IMR-90 (cell line): Measurements from ENCODE around the gene TBC1D22A. TPM values are rescaled to one million over a fixed set of nuclear protein-coding genes. Genes with fewer than 3 reads are reported as not detected.
"Not testable (repeated sequence)": the region's sequence is repeated elsewhere in the genome, so short reads cannot be mapped to it uniquely, and the experiment has no call there.

Experiments used
- ATAC-seq: fragments of 200-7000 bp; cut with Tn5 transposase; 2 replicates; pipeline ENCODE4 v1.9.1; 2020; ENCODE audit warnings: low read depth, mild to moderate bottlenecking, moderate library complexity
- BruUV-seq: library from RNA; stranded (reverse); fragments of 400-500 nt; replicated peaks from 2 replicates; lab custom pipeline; 2021; lab: Mats Ljungman, UMichigan
- CTCF ChIA-PET: fragments of 300-600 bp; formaldehyde crosslinking; extraction: SDS; loops from one replicate; lab custom pipeline; 2021; ENCODE audit warnings: antibody characterized with exemption; lab: Yijun Ruan, JAX
- POLR2A ChIA-PET: fragments of 300-600 bp; sonication (Branson Sonifier 250); formaldehyde crosslinking; loops from one replicate; lab custom pipeline; 2022; ENCODE audit warnings: antibody characterized with exemption; ENCODE audit not compliant: unreplicated experiment; lab: Charles Lee
- DNase-seq: peaks from one replicate; pipeline ENCODE4 v3.0.0; 2013
- H2AFZ ChIP-seq: replicated peaks from 2 replicates; pipeline ENCODE3; 2013; ENCODE audit warnings: low read length, mild to moderate bottlenecking; ENCODE audit not compliant: poor library complexity
- H2AK5ac ChIP-seq: 2 replicates; pipeline ENCODE4 v1.6.1; 2013; ENCODE audit warnings: low read depth, low read length, inconsistent platforms
- H2AK9ac ChIP-seq: replicated peaks from 2 replicates; pipeline ENCODE3; 2013; ENCODE audit warnings: mild to moderate bottlenecking, low read depth, low read length, moderate library complexity; ENCODE audit not compliant: poor library complexity
- H2BK120ac ChIP-seq: 2 replicates; pipeline ENCODE4 v1.6.1; 2013; ENCODE audit warnings: low read depth, low read length, inconsistent platforms
- H2BK15ac ChIP-seq: 3 replicates; pipeline ENCODE4 v1.6.1; 2013; ENCODE audit warnings: low read depth, low read length, inconsistent platforms
- H2BK20ac ChIP-seq: 2 replicates; pipeline ENCODE4 v1.6.1; 2013; ENCODE audit warnings: low read depth, mild to moderate bottlenecking, inconsistent platforms, low read length, moderate library complexity
- H2BK5ac ChIP-seq: 2 replicates; pipeline ENCODE4 v1.6.1; 2013; ENCODE audit warnings: mild to moderate bottlenecking, low read depth, low read length, inconsistent platforms; ENCODE audit not compliant: poor library complexity, severe bottlenecking
- H3K14ac ChIP-seq: replicated peaks from 2 replicates; pipeline ENCODE4 v1.6.1; 2013; ENCODE audit warnings: low read depth, low read length, inconsistent platforms
- H3K18ac ChIP-seq: 2 replicates; pipeline ENCODE4 v1.6.1; 2013; ENCODE audit warnings: low read depth, low read length, control low read depth
- H3K23ac ChIP-seq: 2 replicates; pipeline ENCODE4 v1.6.1; 2013; ENCODE audit warnings: low read depth, low read length, inconsistent platforms
- H3K27ac ChIP-seq: 2 replicates; pipeline ENCODE4 v1.5.1; 2013; ENCODE audit warnings: mild to moderate bottlenecking, control low read depth, low read length; ENCODE audit not compliant: insufficient read depth
- H3K27me3 ChIP-seq: 2 replicates; pipeline ENCODE4 v1.6.1; 2013; ENCODE audit warnings: low read length; ENCODE audit not compliant: control insufficient read depth, insufficient read depth
- H3K36me3 ChIP-seq: 2 replicates; pipeline ENCODE4 v1.6.1; 2013; ENCODE audit warnings: low read length, mixed read lengths; ENCODE audit not compliant: control insufficient read depth, insufficient read depth
- H3K4ac ChIP-seq: 2 replicates; pipeline ENCODE4 v1.6.1; 2013; ENCODE audit warnings: low read depth, low read length, inconsistent platforms
- H3K4me1 ChIP-seq: 2 replicates; pipeline ENCODE4 v1.6.1; 2013; ENCODE audit warnings: low read length, mixed read lengths; ENCODE audit not compliant: control insufficient read depth, insufficient read depth
- H3K4me2 ChIP-seq: 2 replicates; pipeline ENCODE4 v1.6.1; 2013; ENCODE audit warnings: low read depth, mild to moderate bottlenecking, control low read depth, low read length, moderate library complexity
- H3K4me3 ChIP-seq: 2 replicates; pipeline ENCODE4 v1.5.1; 2013; ENCODE audit warnings: low read depth, mild to moderate bottlenecking, control low read depth, low read length, moderate library complexity; ENCODE audit not compliant: insufficient read depth
- H3K56ac ChIP-seq: 2 replicates; pipeline ENCODE4 v1.6.1; 2013; ENCODE audit warnings: low read length, inconsistent platforms; ENCODE audit not compliant: insufficient read depth; ENCODE audit errors: extremely low read depth
- H3K79me1 ChIP-seq, 2 experiments: 2 replicates each; pipeline ENCODE4 v1.6.1; 2013; ENCODE audit warnings: low read length in 2 of 2, inconsistent platforms in 1 of 2, low read depth in 1 of 2
- H3K9ac ChIP-seq: 2 replicates; pipeline ENCODE4 v1.6.1; 2013; ENCODE audit warnings: low read depth, low read length, control low read depth
- H3K9me1 ChIP-seq: 2 replicates; pipeline ENCODE4 v1.6.1; 2013; ENCODE audit warnings: low read length, inconsistent platforms; ENCODE audit not compliant: insufficient read depth
- H3K9me3 ChIP-seq: 2 replicates; pipeline ENCODE4 v1.6.1; 2013; ENCODE audit warnings: low read length; ENCODE audit not compliant: control insufficient read depth, insufficient read depth
- H4K20me1 ChIP-seq: 2 replicates; pipeline ENCODE4 v1.6.1; 2013; ENCODE audit warnings: low read length, inconsistent platforms; ENCODE audit not compliant: insufficient read depth
- H4K5ac ChIP-seq: 2 replicates; pipeline ENCODE4 v1.6.1; 2013; ENCODE audit warnings: mild to moderate bottlenecking, low read depth, low read length, control low read depth
- H4K8ac ChIP-seq, 2 experiments: 2 replicates each; pipeline ENCODE4 v1.6.1; 2013; ENCODE audit warnings: low read depth in 2 of 2, low read length in 2 of 2, control low read depth in 1 of 2, inconsistent platforms in 1 of 2
- H4K91ac ChIP-seq: 2 replicates; pipeline ENCODE4 v1.6.1; 2013; ENCODE audit warnings: low read depth, low read length, inconsistent platforms; ENCODE audit not compliant: insufficient read depth
- WGBS, 2 experiments: methylation state at CpG; one replicate each; pipeline versions ENCODE4 v1.1.5 to v1.1.7; 2013; ENCODE audit warnings: missing lambda C conversion rate in 2 of 2; ENCODE audit not compliant: insufficient read length in 1 of 2; ENCODE audit errors: extremely low coverage in 2 of 2; 5-methylcytosine and 5-hydroxymethylcytosine counted together
- dilution Hi-C: fragments of 300-500 bp; cut with HindIII; formaldehyde crosslinking; loops from one replicate; pipeline ENCODE4 v1.14.3; 2018; ENCODE audit warnings: low sequenced_read_pairs; ENCODE audit not compliant: unreplicated experiment
- in situ Hi-C: fragments of 300-500 bp; cut with MboI; formaldehyde crosslinking; loops from 3 replicates; pipeline ENCODE4 v1.14.3; 2019; ENCODE audit warnings: low sequenced_read_pairs, inconsistent platforms, mixed read lengths
- intact Hi-C: fragments of 100-400 bp; cut with micrococcal nuclease; formaldehyde crosslinking; loops from 2 replicates; pipeline ENCODE4 v1.10.0; 2022
- polyA plus RNA-seq, 3 experiments: library from polyadenylated mRNA; depleted of rRNA; stranded (reverse); fragments of >200 nt; gene quantifications; 2 replicates each; pipeline ENCODE4 v1.2.3, GENCODE V29; 2012; ENCODE audit warnings: low replicate concordance in 1 of 3
- total RNA-seq: library from RNA; depleted of rRNA; stranded (reverse); fragments of >200 nt; gene quantifications from 2 replicates; pipeline ENCODE4 v1.2.3, GENCODE V29; 2012

TBC1D22A gene
- total and polyA plus RNA-seq, 2 of the 4 experiments (the other 2 are of a cell fraction): 9.0 to 16.7 TPM

DNA sequence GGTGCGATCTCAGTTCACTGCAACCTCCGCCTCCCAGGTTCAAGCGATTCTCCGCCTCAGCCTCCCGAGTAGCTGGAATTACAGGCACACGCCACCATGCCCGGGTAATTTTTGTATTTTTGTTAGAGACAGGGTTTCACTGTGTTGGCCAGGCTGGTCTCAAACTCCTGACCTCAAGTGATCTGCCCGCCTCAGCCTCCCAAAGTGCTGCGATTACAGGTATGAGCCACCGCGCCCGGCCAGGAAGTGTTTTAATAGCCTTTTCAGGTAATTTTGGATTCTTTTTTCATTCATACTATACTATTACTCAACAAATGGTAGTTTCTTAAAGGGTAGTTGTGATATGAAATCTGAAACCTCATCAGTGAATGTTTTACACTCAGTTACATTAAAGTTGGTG lies 216.2 kb downstream of the TBC1D22A start:
- H2AK9ac ChIP-seq, H3K27ac ChIP-seq, in situ Hi-C loops, H3K4me2 ChIP-seq, intact Hi-C loops, H2BK20ac ChIP-seq, BruUV-seq, H3K9ac ChIP-seq, H4K20me1 ChIP-seq, H3K4me1 ChIP-seq, H4K5ac ChIP-seq, H2AFZ ChIP-seq, H3K9me3 ChIP-seq, H3K27me3 ChIP-seq, H3K56ac ChIP-seq, H2BK15ac ChIP-seq, DNase-seq, ATAC-seq, H4K91ac ChIP-seq, H3K14ac ChIP-seq, H3K4me3 ChIP-seq, H2AK5ac ChIP-seq, H3K79me1 ChIP-seq, H2BK120ac ChIP-seq, H2BK5ac ChIP-seq, CTCF ChIA-PET, H3K23ac ChIP-seq, H3K18ac ChIP-seq, H4K8ac ChIP-seq, POLR2A ChIA-PET, dilution Hi-C loops, H3K4ac ChIP-seq: not testable (repeated sequence)
- H3K9me1 ChIP-seq: peaks cover 18% of the 10 kb centered on the region; the same call in 1 of the 2 replicates
- 96% methylated on average over 5 of the region's 12 CpGs; no CpG with 5 or more reads in 1 of the 2 experiments for WGBS, 2 experiments
- peaks cover 18% of the 10 kb centered on the region for H3K36me3 ChIP-seq
